SJCRH30 (cell line): ENCODE measurements around the gene ANO4. TPM values are rescaled to one million over a fixed set of nuclear protein-coding genes. Genes with fewer than 3 reads are reported as not detected.

Experiments
- DNase-seq, 2 experiments: peaks; one replicate each; pipeline ENCODE4 v3.0.0-alpha.2; 2015 to 2020
- H3K27ac ChIP-seq: fragments of 250-450 bp; sonication (Bioruptor Pico); 2 replicates; pipeline ENCODE4 v1.5.1; 2020; ENCODE audit warnings: mild to moderate bottlenecking, moderate library complexity
- H3K27me3 ChIP-seq: fragments of 250-450 bp; sonication (Bioruptor Pico); 2 replicates; pipeline ENCODE4 v1.5.1; 2020; ENCODE audit warnings: mild to moderate bottlenecking, moderate library complexity
- H3K36me3 ChIP-seq: fragments of 250-450 bp; sonication (Bioruptor Pico); 2 replicates; pipeline ENCODE4 v1.5.1; 2020; ENCODE audit warnings: mild to moderate bottlenecking, moderate library complexity
- H3K4me1 ChIP-seq: fragments of 250-450 bp; sonication (Bioruptor Pico); 2 replicates; pipeline ENCODE4 v1.5.1; 2020; ENCODE audit warnings: mild to moderate bottlenecking, moderate library complexity
- H3K4me3 ChIP-seq: fragments of 250-450 bp; sonication (Bioruptor Pico); 2 replicates; pipeline ENCODE4 v1.5.1; 2020; ENCODE audit warnings: mild to moderate bottlenecking, moderate library complexity
- H3K9me3 ChIP-seq: fragments of 250-450 bp; sonication (Bioruptor Pico); replicated peaks from 2 replicates; pipeline ENCODE4 v1.5.1; 2020; ENCODE audit warnings: mild to moderate bottlenecking, moderate library complexity
- total RNA-seq: library from RNA; depleted of rRNA; stranded (reverse); fragments of >200 nt; shearing (Covaris generic); gene quantifications from 2 replicates; pipeline ENCODE4 v1.2.3, GENCODE V29; 2014

ANO4 gene
- total RNA-seq, 1 experiment from 2014 or later = 0.16 TPM

- no peak for DNase-seq
- Histone ChIP-seq H3K27me3 (no peaks in the 10 kb centered on the region), H3K4me1 (no peaks in the 10 kb centered on the region), H3K36me3 (no peaks in the 10 kb centered on the region), H3K4me3 (no peak overlapping the region), H3K9me3 (no peaks in the 10 kb centered on the region), H3K27ac (no peak overlapping the region)
Measured at GRCh38 chr12:100875771-100876170, 81.2 kb downstream of the ANO4 start.

GRCh38 chr12:100877776-100878175 lies 83.2 kb downstream of the ANO4 start:
- no peaks in the 10 kb centered on the region for H3K4me1 ChIP-seq
- H3K27me3 ChIP-seq = no peaks in the 10 kb centered on the region
- DNase-seq = no peak
- H3K4me3 ChIP-seq = no peak overlapping the region
- H3K9me3 ChIP-seq = no peaks in the 10 kb centered on the region
- H3K36me3 ChIP-seq = no peaks in the 10 kb centered on the region
- no peak overlapping the region for H3K27ac ChIP-seq

- H3K36me3 ChIP-seq = no peaks in the 10 kb centered on the region
- DNase-seq = no peak
- no peak overlapping the region for H3K4me3 ChIP-seq
- H3K27me3 ChIP-seq = no peaks in the 10 kb centered on the region
- no peaks in the 10 kb centered on the region for H3K4me1 ChIP-seq
- H3K9me3 ChIP-seq = no peaks in the 10 kb centered on the region
- no peak overlapping the region for H3K27ac ChIP-seq
Measured at GRCh38 chr12:100895192-100895591, 100.6 kb downstream of the ANO4 start.

GRCh38 chr12:100896192-100896591 lies 101.6 kb downstream of the ANO4 start:
- Histone ChIP-seq H3K27ac (no peak overlapping the region), H3K27me3 (no peaks in the 10 kb centered on the region), H3K4me3 (no peak overlapping the region), H3K9me3 (no peaks in the 10 kb centered on the region), H3K4me1 (no peaks in the 10 kb centered on the region), H3K36me3 (no peaks in the 10 kb centered on the region)
- no peak for DNase-seq

- DNase-seq = no peak
- H3K9me3 ChIP-seq = no peaks in the 10 kb centered on the region
- H3K4me3 ChIP-seq = no peak overlapping the region
- no peak overlapping the region for H3K27ac ChIP-seq
- no peaks in the 10 kb centered on the region for H3K27me3 ChIP-seq
- H3K36me3 ChIP-seq = no peaks in the 10 kb centered on the region
- H3K4me1 ChIP-seq = no peaks in the 10 kb centered on the region
Measured at GRCh38 chr12:100897240-100897639, 102.7 kb downstream of the ANO4 start.

- Histone ChIP-seq H3K4me1 (no peaks in the 10 kb centered on the region), H3K27me3 (no peaks in the 10 kb centered on the region), H3K9me3 (no peaks in the 10 kb centered on the region), H3K36me3 (no peaks in the 10 kb centered on the region), H3K27ac (no peak overlapping the region), H3K4me3 (no peak overlapping the region)
- no peak for DNase-seq
Measured at GRCh38 chr12:100899301-100899700, 104.7 kb downstream of the ANO4 start.

- Histone ChIP-seq H3K36me3 (no peaks in the 10 kb centered on the region), H3K4me3 (no peak overlapping the region), H3K27me3 (no peaks in the 10 kb centered on the region), H3K9me3 (no peaks in the 10 kb centered on the region), H3K4me1 (no peaks in the 10 kb centered on the region), H3K27ac (no peak overlapping the region)
- no peak for DNase-seq
Measured at GRCh38 chr12:100900808-100901207, 106.2 kb downstream of the ANO4 start.

GRCh38 chr12:100901266-100901665 lies 106.7 kb downstream of the ANO4 start:
- no peaks in the 10 kb centered on the region for H3K4me1 ChIP-seq
- H3K4me3 ChIP-seq = no peak overlapping the region
- no peaks in the 10 kb centered on the region for H3K9me3 ChIP-seq
- no peak for DNase-seq
- no peak overlapping the region for H3K27ac ChIP-seq
- H3K36me3 ChIP-seq = no peaks in the 10 kb centered on the region
- no peaks in the 10 kb centered on the region for H3K27me3 ChIP-seq

GRCh38 chr12:100904270-100904669 lies 109.7 kb downstream of the ANO4 start:
- no peak overlapping the region for H3K27ac ChIP-seq
- H3K36me3 ChIP-seq = no peaks in the 10 kb centered on the region
- no peak for DNase-seq
- no peaks in the 10 kb centered on the region for H3K27me3 ChIP-seq
- no peaks in the 10 kb centered on the region for H3K9me3 ChIP-seq
- no peak overlapping the region for H3K4me3 ChIP-seq
- H3K4me1 ChIP-seq = no peaks in the 10 kb centered on the region

- no peaks in the 10 kb centered on the region; the same call in 1 of the 2 replicates for H3K27me3 ChIP-seq
- H3K27ac ChIP-seq = no peak overlapping the region
- no peak overlapping the region for H3K4me3 ChIP-seq
- H3K9me3 ChIP-seq = no peaks in the 10 kb centered on the region
- no peaks in the 10 kb centered on the region for H3K36me3 ChIP-seq
- H3K4me1 ChIP-seq = no peaks in the 10 kb centered on the region
- DNase-seq = no peak
Measured at GRCh38 chr12:100908501-100908900, 113.9 kb downstream of the ANO4 start.

- no peak overlapping the region for H3K27ac ChIP-seq
- no peaks in the 10 kb centered on the region; the same call in 1 of the 2 replicates for H3K27me3 ChIP-seq
- no peaks in the 10 kb centered on the region for H3K36me3 ChIP-seq
- no peak overlapping the region for H3K4me3 ChIP-seq
- no peaks in the 10 kb centered on the region for H3K9me3 ChIP-seq
- no peak for DNase-seq
- no peaks in the 10 kb centered on the region for H3K4me1 ChIP-seq
Measured at GRCh38 chr12:100913872-100914592, 119.5 kb downstream of the ANO4 start.

GRCh38 chr12:100919116-100919515 lies 124.5 kb downstream of the ANO4 start:
- DNase-seq = no peak
- H3K36me3 ChIP-seq = no peaks in the 10 kb centered on the region
- no peaks in the 10 kb centered on the region for H3K27me3 ChIP-seq
- no peaks in the 10 kb centered on the region for H3K4me1 ChIP-seq
- H3K27ac ChIP-seq = no peak overlapping the region
- H3K4me3 ChIP-seq = no peak overlapping the region
- no peaks in the 10 kb centered on the region; the same call in 1 of the 2 replicates for H3K9me3 ChIP-seq

GRCh38 chr12:100920493-100920892 lies 125.9 kb downstream of the ANO4 start:
- H3K9me3 ChIP-seq = no peaks in the 10 kb centered on the region; the same call in 1 of the 2 replicates

GRCh38 chr12:100926669-100927248 lies 132.2 kb downstream of the ANO4 start:
- Histone ChIP-seq H3K9me3 (no peaks in the 10 kb centered on the region; the same call in 1 of the 2 replicates), H3K36me3 (no peaks in the 10 kb centered on the region), H3K4me3 (no peak overlapping the region), H3K4me1 (no peaks in the 10 kb centered on the region), H3K27me3 (no peaks in the 10 kb centered on the region), H3K27ac (no peak overlapping the region)
- DNase-seq = peak; percentile 11 to 36

More at GRCh38 chr12:100920493-100920892, 125.9 kb downstream of the ANO4 start:
- no peaks in the 10 kb centered on the region for H3K36me3 ChIP-seq
- H3K27me3 ChIP-seq = no peaks in the 10 kb centered on the region
- no peaks in the 10 kb centered on the region for H3K4me1 ChIP-seq
- no peak overlapping the region for H3K4me3 ChIP-seq
- no peak for DNase-seq
- no peak overlapping the region for H3K27ac ChIP-seq

- DNase-seq = no peak
- no peaks in the 10 kb centered on the region for H3K36me3 ChIP-seq
- no peaks in the 10 kb centered on the region for H3K4me1 ChIP-seq
- no peaks in the 10 kb centered on the region; the same call in 1 of the 2 replicates for H3K9me3 ChIP-seq
- no peak overlapping the region for H3K4me3 ChIP-seq
- H3K27ac ChIP-seq = no peak overlapping the region
- H3K27me3 ChIP-seq = no peaks in the 10 kb centered on the region
Measured at GRCh38 chr12:100927826-100928225, 133.2 kb downstream of the ANO4 start.

GRCh38 chr12:100932571-100932970 lies 138.0 kb downstream of the ANO4 start:
- H3K4me1 ChIP-seq = no peaks in the 10 kb centered on the region
- H3K36me3 ChIP-seq = no peaks in the 10 kb centered on the region
- no peak overlapping the region for H3K4me3 ChIP-seq
- H3K27ac ChIP-seq = no peak overlapping the region
- H3K27me3 ChIP-seq = no peaks in the 10 kb centered on the region
- no peaks in the 10 kb centered on the region for H3K9me3 ChIP-seq
- DNase-seq = no peak
